Measurements from ENCODE around the gene SLC35E3. TPM values are rescaled to one million over a fixed set of nuclear protein-coding genes. Genes with fewer than 3 reads are reported as not detected.
"Not testable (repeated sequence)": the region's sequence is repeated elsewhere in the genome, so short reads cannot be mapped to it uniquely, and the experiment has no call there.

SLC35E3 gene
- total RNA-seq, 1 experiment from 2014 or later, result 10.8 TPM

GRCh38 chr12:68815928-68816800 is 70.2 kb downstream of the SLC35E3 start:
- H3K4me1 Mint-ChIP-seq (ENCODE audit: low read depth, unreplicated experiment), result peaks cover 7% of the 10 kb centered on the region
- TF ChIP-seq CTCF (IDR thresholded peaks at IDR 0.05; ENCODE audit: unreplicated experiment), result no peak
- H3K36me3 Mint-ChIP-seq (ENCODE audit: insufficient read depth, unreplicated experiment), result peaks cover 44% of the 10 kb centered on the region
- H3K9me3 Mint-ChIP-seq (ENCODE audit: low read depth, unreplicated experiment), result no peaks in the 10 kb centered on the region
- DNase-seq, result no peak
- H3K4me3 Mint-ChIP-seq (ENCODE audit: low read depth, unreplicated experiment), result no peak overlapping the region
- no TSS peak for BruUV-seq (replicated peaks)
- intact Hi-C loops (cut with micrococcal nuclease; ENCODE audit: unreplicated experiment), result no loop called here
- CTCF ChIA-PET, result interaction anchor here (0.6 to 1.4 kb wide), 2 partner anchors 14 to 24 kb away, joined by 3 to 4 read pairs; no protein-coding TSS in a partner anchor
- no peaks in the 10 kb centered on the region for H3K27me3 Mint-ChIP-seq (ENCODE audit: unreplicated experiment)
- H3K27ac Mint-ChIP-seq (ENCODE audit: unreplicated experiment), result no peak overlapping the region

DNA sequence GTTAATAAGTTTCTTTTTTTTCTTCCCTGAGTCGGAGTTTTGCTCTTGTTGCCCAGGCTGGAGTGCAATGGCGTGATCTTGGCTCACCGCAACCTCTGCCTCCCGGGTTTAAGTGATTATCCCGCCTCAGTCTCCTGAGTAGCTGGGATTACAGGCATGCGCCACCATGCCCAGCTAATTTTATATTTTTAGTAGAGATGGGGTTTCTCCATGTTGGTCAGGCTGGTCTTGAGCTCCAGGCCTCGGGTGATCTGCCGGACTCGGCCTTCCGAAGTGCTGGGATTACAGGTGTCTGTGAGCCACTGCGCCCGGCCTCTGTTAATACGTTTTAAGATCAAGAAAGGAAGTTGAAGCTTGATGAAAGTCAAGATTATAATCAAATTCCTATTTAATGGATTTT is 73.5 kb downstream of the SLC35E3 start:
- not testable (repeated sequence) for H3K4me1 Mint-ChIP-seq (ENCODE audit: low read depth, unreplicated experiment)

DNA sequence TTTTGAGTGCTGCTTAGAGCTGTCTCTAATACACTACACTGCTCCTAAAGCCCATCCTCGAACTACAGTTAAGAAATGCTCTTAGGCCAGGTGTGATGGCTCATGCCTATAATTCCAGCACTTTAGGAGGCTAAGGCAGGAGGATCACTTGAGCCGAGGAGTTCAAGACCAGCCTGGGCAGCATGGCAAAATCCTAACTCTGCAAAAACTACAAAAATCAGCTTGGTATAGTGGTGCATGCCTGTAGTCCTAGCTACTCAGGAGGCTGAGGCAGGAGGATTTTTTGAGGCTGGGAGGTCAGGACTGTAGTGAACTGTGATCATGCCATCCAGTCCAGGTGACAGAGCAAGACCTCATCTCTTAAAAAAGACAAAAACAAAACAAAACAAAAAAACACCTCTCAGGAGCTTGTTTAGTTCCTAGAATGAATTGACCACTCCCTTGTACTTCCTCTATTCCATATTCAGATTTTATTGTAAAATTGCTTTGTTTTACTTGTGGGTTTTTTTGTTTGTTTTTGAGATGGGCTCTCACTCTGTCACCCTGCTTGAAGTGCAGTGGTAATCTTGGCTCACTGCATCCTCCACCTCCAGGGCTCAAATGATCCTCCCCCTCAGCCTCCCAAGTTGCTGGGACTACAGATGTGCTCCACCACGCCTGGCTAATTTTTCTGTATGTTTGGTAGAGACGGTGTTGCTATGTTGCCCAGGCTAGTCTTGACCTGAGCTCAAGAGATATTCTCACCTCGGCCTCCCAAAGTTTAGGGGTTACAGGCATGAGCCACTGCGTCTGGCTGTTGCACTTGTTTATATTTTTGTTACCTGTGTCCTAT is 75.6 kb downstream of the SLC35E3 start:
- no TSS peak for BruUV-seq (replicated peaks)
- no peaks in the 10 kb centered on the region for H3K27me3 Mint-ChIP-seq (ENCODE audit: unreplicated experiment)
- H3K27ac Mint-ChIP-seq (ENCODE audit: unreplicated experiment), result no peak overlapping the region
- H3K4me3 Mint-ChIP-seq (ENCODE audit: low read depth, unreplicated experiment), result no peak overlapping the region
- peaks cover 51% of the 10 kb centered on the region for H3K36me3 Mint-ChIP-seq (ENCODE audit: insufficient read depth, unreplicated experiment)
- H3K4me1 Mint-ChIP-seq (ENCODE audit: low read depth, unreplicated experiment), result no peaks in the 10 kb centered on the region
- CTCF ChIA-PET, result interaction anchor here (1.3 kb wide), 1 partner anchor 9 kb away, joined by 4 read pairs; no protein-coding TSS in a partner anchor
- no peak for TF ChIP-seq CTCF (IDR thresholded peaks at IDR 0.05; ENCODE audit: unreplicated experiment)
- DNase-seq, result no peak
- intact Hi-C loops (cut with micrococcal nuclease; ENCODE audit: unreplicated experiment), result no loop called here
- no peaks in the 10 kb centered on the region for H3K9me3 Mint-ChIP-seq (ENCODE audit: low read depth, unreplicated experiment)

More for the DNA sequence above, 73.5 kb downstream of the SLC35E3 start:
- H3K9me3 Mint-ChIP-seq (ENCODE audit: low read depth, unreplicated experiment); intact Hi-C loops (cut with micrococcal nuclease; ENCODE audit: unreplicated experiment); BruUV-seq (replicated peaks); H3K4me3 Mint-ChIP-seq (ENCODE audit: low read depth, unreplicated experiment); H3K27me3 Mint-ChIP-seq (ENCODE audit: unreplicated experiment); CTCF ChIA-PET; H3K27ac Mint-ChIP-seq (ENCODE audit: unreplicated experiment); DNase-seq: not testable (repeated sequence)
- H3K36me3 Mint-ChIP-seq (ENCODE audit: insufficient read depth, unreplicated experiment), result peaks cover 45% of the 10 kb centered on the region

DNA sequence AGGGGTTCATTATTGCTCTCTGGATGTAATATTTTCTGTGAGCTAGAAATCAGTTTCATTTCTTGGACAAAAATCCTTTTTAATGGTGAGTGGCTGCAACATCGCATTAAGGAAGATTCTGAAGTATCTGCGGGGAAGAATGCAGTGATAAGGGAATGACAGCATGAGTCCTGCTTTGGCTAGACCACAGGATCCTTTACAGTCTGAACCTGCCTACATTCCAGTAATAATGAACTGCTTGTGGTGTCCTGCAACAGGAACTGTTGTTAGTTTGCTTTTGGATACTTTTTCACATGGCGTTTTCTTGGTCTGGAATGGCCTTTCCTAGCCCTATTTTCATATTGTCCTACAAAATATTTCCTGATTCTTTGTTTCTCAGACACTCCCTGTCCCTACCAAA is 77.7 kb downstream of the SLC35E3 start:
- TF ChIP-seq CTCF (IDR thresholded peaks at IDR 0.05; ENCODE audit: unreplicated experiment), result no peak
- Mint-ChIP-seq H3K36me3 (ENCODE audit: insufficient read depth, unreplicated experiment) (peaks cover 45% of the 10 kb centered on the region), H3K9me3 (ENCODE audit: low read depth, unreplicated experiment) (no peaks in the 10 kb centered on the region), H3K27me3 (ENCODE audit: unreplicated experiment) (no peaks in the 10 kb centered on the region), H3K27ac (ENCODE audit: unreplicated experiment) (no peak overlapping the region), H3K4me1 (ENCODE audit: low read depth, unreplicated experiment) (no peaks in the 10 kb centered on the region), H3K4me3 (ENCODE audit: low read depth, unreplicated experiment) (no peak overlapping the region)
- CTCF ChIA-PET, result no interaction called here
- intact Hi-C loops (cut with micrococcal nuclease; ENCODE audit: unreplicated experiment), result no loop called here
- no TSS peak for BruUV-seq (replicated peaks)
- DNase-seq, result no peak
